NCI-H146 treated with DMSO at 0.1 percent for 48 hours (cell line): ENCODE measurements around the gene REXO1.

Experiments
- DNase-seq: peaks from one replicate; lab custom pipeline; 2025; ENCODE audit not compliant: unreplicated experiment; lab: John Stamatoyannopoulos, UW

REXO1 gene

GRCh38 chr19:1829958-1830357, 18.3 kb downstream of the REXO1 start:
- no peak for DNase-seq

GRCh38 chr19:1828279-1829238, 19.7 kb downstream of the REXO1 start:
- no peak for DNase-seq

GRCh38 chr19:1827566-1828278, 20.6 kb downstream of the REXO1 start:
- DNase-seq, result no peak

- no peak for DNase-seq
Observed at GRCh38 chr19:1826557-1827521, 21.4 kb downstream of the REXO1 start.

GRCh38 chr19:1825909-1826556, 22.2 kb downstream of the REXO1 start:
- DNase-seq, result no peak

GRCh38 chr19:1824252-1824622, 24.0 kb downstream of the REXO1 start:
- DNase-seq, result no peak

- no peak for DNase-seq
Observed at GRCh38 chr19:1823539-1824251, 24.6 kb downstream of the REXO1 start.

GRCh38 chr19:1823020-1823419, 25.3 kb downstream of the REXO1 start:
- DNase-seq, result no peak

GRCh38 chr19:1822210-1822609, 26.1 kb downstream of the REXO1 start:
- no peak for DNase-seq

- no peak for DNase-seq
Observed at GRCh38 chr19:1819341-1820255, 28.7 kb downstream of the REXO1 start.

GRCh38 chr19:1818549-1819195, 29.6 kb downstream of the REXO1 start:
- no peak for DNase-seq

- DNase-seq, result no peak
Observed at GRCh38 chr19:1817553-1818179, 30.6 kb downstream of the REXO1 start.

GRCh38 chr19:1816530-1817298, 31.6 kb downstream of the REXO1 start:
- DNase-seq, result no peak

GRCh38 chr19:1815605-1816529, 32.4 kb downstream of the REXO1 start:
- no peak for DNase-seq

GRCh38 chr19:1814833-1815604, 33.3 kb downstream of the REXO1 start:
- DNase-seq, result no peak
